Duodenal mucosa (tissue), 2 donors: ENCODE results near the gene FOXD4L4.
"Not testable (repeated sequence)": the region's sequence is repeated elsewhere in the genome, so short reads cannot be mapped to it uniquely, and the experiment has no call there.

ENCODE experiments used
- H3K27ac ChIP-seq: one replicate; pipeline ENCODE4 v1.7.0; 2013; ENCODE audit warnings: low read depth, low read length
- H3K27me3 ChIP-seq, 2 donors: one replicate each; pipeline ENCODE4 v1.7.0; 2013; ENCODE audit warnings: low read length in 2 of 2, control low read depth in 1 of 2; ENCODE audit not compliant: insufficient read depth in 2 of 2, control insufficient read depth in 1 of 2
- H3K36me3 ChIP-seq, 2 donors: one replicate each; pipeline ENCODE4 v1.7.0; 2013; ENCODE audit warnings: low read length in 2 of 2, control low read depth in 1 of 2; ENCODE audit not compliant: insufficient read depth in 2 of 2, control insufficient read depth in 1 of 2
- H3K4me1 ChIP-seq, 2 donors: one replicate each; pipeline ENCODE4 v1.7.0; 2013; ENCODE audit warnings: low read length in 2 of 2, control low read depth in 1 of 2; ENCODE audit not compliant: insufficient read depth in 2 of 2, control insufficient read depth in 1 of 2
- H3K4me3 ChIP-seq, 2 donors: one replicate each; pipeline ENCODE4 v1.7.0; 2013; ENCODE audit warnings: low read length in 2 of 2, low read depth in 1 of 2
- H3K9ac ChIP-seq, 2 donors: one replicate each; pipeline ENCODE4 v1.7.0; 2013; ENCODE audit warnings: low read length in 2 of 2, low read depth in 1 of 2
- H3K9me3 ChIP-seq, 2 donors: one replicate each; pipeline ENCODE4 v1.7.0; 2013; ENCODE audit warnings: low read length in 2 of 2, control low read depth in 1 of 2; ENCODE audit not compliant: control insufficient read depth in 1 of 2

The FOXD4L4 gene

DNA sequence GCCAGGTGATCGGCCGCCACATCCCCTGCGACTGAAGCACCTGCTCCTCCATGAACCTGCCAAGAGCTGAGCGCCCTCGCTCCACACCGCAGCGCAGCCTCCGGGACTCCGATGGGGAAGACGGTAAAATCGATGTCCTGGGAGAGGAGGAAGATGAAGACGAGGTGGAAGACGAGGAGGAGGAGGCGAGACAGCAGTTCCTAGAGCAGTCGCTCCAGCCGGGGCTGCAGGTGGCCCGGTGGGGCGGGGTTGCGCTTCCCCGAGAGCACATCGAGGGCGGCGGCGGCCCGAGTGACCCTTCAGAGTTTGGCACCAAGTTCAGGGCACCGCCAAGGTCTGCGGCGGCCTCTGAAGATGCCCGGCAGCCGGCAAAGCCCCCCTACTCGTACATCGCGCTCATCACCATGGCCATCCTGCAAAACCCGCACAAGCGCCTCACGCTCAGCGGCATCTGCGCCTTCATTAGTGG lies at the start of gene FOXD4L4:
FOXD4L4 (plus strand) TSS at position 51 of the 469 bp plus-strand sequence; CDS start at position 51, 0 bp downstream.
- H3K27ac ChIP-seq, H3K9me3 ChIP-seq, H3K9ac ChIP-seq, H3K4me3 ChIP-seq, H3K27me3 ChIP-seq, H3K36me3 ChIP-seq, H3K4me1 ChIP-seq: not testable (repeated sequence)

DNA sequence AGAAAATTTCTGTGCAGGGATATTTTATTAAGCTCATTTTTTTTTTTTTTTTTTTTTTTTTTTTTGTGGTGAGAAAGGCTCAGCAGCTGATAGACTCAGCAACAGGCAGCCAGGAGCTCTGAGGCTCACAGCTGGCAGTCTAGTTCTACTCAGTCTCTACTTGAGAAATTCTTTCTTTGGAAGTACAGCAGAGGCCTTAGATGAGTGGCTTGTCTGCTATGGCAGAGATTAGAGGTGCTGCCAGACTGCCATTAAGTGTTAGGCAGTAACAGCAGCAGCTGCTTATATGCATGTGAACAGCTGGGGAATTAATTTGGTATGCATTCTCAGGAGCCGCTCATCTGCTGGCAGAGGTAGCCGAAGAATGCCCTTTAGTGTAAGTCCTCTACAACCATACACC lies 33.4 kb upstream of the FOXD4L4 start:
- H3K4me1 ChIP-seq, H3K27ac ChIP-seq, H3K9me3 ChIP-seq, H3K9ac ChIP-seq, H3K36me3 ChIP-seq, H3K4me3 ChIP-seq, H3K27me3 ChIP-seq: not testable (repeated sequence)

DNA sequence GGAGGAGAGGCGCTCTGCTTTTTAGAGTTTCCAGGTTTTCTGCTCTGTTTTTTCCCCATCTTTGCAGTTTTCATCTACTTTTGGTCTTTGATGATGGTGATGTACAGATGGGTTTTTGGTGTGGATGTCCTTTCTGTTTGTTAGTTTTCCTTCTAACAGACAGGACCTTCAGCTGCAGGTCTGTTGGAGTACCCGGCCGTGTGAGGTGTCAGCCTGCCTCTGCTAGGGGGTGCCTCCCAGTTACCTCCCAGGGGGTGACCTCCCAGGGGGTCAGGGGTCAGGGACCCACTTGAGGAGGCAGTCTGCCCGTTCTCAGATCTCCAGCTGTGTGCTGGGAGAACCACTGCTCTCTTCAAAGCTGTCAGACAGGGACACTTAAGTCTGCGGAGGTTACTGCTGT lies 22.5 kb upstream of the FOXD4L4 start:
- not testable (repeated sequence) for H3K36me3 ChIP-seq, H3K27ac ChIP-seq, H3K4me3 ChIP-seq, H3K9ac ChIP-seq, H3K4me1 ChIP-seq, H3K9me3 ChIP-seq, H3K27me3 ChIP-seq

DNA sequence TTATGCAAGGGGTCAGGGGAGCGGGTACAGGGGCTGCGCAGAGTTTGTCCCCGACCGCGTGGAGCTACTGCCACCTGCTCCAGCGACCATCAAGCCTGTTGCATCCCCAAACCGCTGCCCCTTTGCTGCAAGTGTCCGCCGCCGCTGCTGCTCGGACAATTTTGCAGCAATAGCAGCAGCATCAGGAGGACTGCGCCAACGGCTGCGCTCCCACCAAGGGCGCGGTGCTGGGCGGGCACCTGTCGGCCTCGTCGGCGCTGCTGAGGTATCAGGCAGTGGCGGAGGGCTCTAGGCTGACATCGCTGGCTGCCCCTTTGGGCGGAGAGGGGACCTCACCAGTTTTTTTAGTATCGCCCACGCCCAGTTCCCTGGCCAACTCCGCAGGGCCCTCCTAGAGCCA lies 1.2 kb downstream of the FOXD4L4 start:
- not testable (repeated sequence) for H3K4me1 ChIP-seq, H3K27me3 ChIP-seq, H3K4me3 ChIP-seq, H3K9me3 ChIP-seq, H3K9ac ChIP-seq, H3K36me3 ChIP-seq, H3K27ac ChIP-seq
